ENCODE results near the gene CPO. TPM values are rescaled to one million over a fixed set of nuclear protein-coding genes. Genes with fewer than 3 reads are reported as not detected.

CPO gene
- total RNA-seq, 4 donors from 2014 or later, result 0.39 to 2.2 (median 0.63) TPM; not detected in 1

GRCh38 chr2:206996556-206997065 is 57.3 kb downstream of the CPO start:
- TF ChIP-seq POLR2A (IDR thresholded peaks at IDR 0.05) (no peak), CTCF (IDR thresholded peaks at IDR 0.05) (no peak), EP300 (IDR thresholded peaks at IDR 0.05) (no peak)
- Histone ChIP-seq H3K9me3 (peaks cover 0 to 26% (median 3%) of the 10 kb centered on the region in 4 donors), H3K36me3 (no peaks in the 10 kb centered on the region), H3K27ac (no peak overlapping the region), H3K27me3 (no peaks in the 10 kb centered on the region), H3K4me1 (no peaks in the 10 kb centered on the region), H3K4me3 (no peak overlapping the region)
- DNase-seq (ENCODE audit: low spot score in 2 of 2), result no peak

GRCh38 chr2:207008105-207008990 is 69.0 kb downstream of the CPO start:
- no peaks in the 10 kb centered on the region for H3K27me3 ChIP-seq
- no peaks in the 10 kb centered on the region for H3K36me3 ChIP-seq
- TF ChIP-seq EP300 (IDR thresholded peaks at IDR 0.05), result no peak
- peak in 2 of 5 experiments; percentile 13 to 29 for TF ChIP-seq CTCF (IDR thresholded peaks at IDR 0.05)
- TF ChIP-seq POLR2A (IDR thresholded peaks at IDR 0.05), result no peak
- DNase-seq (ENCODE audit: low spot score in 2 of 2), result no peak
- H3K4me1 ChIP-seq, result peaks cover 0 to 4% (median 0%) of the 10 kb centered on the region in 4 donors
- peak overlapping the region in 1 of 4 donors; percentile 64 for H3K27ac ChIP-seq
- 24 to 42% methylated on average over 1 of the region's 1 CpG for WGBS, 2 donors
- no peak overlapping the region for H3K4me3 ChIP-seq
- H3K9me3 ChIP-seq, result no peaks in the 10 kb centered on the region

- 48 to 96% methylated on average over 1 of the region's 1 CpG for WGBS, 2 donors
- Histone ChIP-seq H3K27ac (no peak overlapping the region), H3K4me1 (peaks cover 0 to 12% (median 0%) of the 10 kb centered on the region in 4 donors), H3K27me3 (no peaks in the 10 kb centered on the region), H3K4me3 (no peak overlapping the region), H3K9me3 (no peaks in the 10 kb centered on the region), H3K36me3 (no peaks in the 10 kb centered on the region)
- no peak for DNase-seq (ENCODE audit: low spot score in 2 of 2)
- no peak for TF ChIP-seq CTCF (IDR thresholded peaks at IDR 0.05)
- no peak for TF ChIP-seq POLR2A (IDR thresholded peaks at IDR 0.05)
- no peak for TF ChIP-seq EP300 (IDR thresholded peaks at IDR 0.05)
Measured at GRCh38 chr2:207012461-207012860, 73.1 kb downstream of the CPO start.

- DNase-seq (ENCODE audit: low spot score in 2 of 2), result no peak
- no peak overlapping the region for H3K4me3 ChIP-seq
- 64 to 68% methylated on average over 2 of the region's 2 CpGs for WGBS, 2 donors
- H3K27ac ChIP-seq, result no peak overlapping the region
- no peaks in the 10 kb centered on the region for H3K9me3 ChIP-seq
- no peaks in the 10 kb centered on the region for H3K36me3 ChIP-seq
- no peak for TF ChIP-seq EP300 (IDR thresholded peaks at IDR 0.05)
- TF ChIP-seq POLR2A (IDR thresholded peaks at IDR 0.05), result no peak
- TF ChIP-seq CTCF (IDR thresholded peaks at IDR 0.05), result no peak
- no peaks in the 10 kb centered on the region for H3K27me3 ChIP-seq
- H3K4me1 ChIP-seq, result peaks cover 0 to 8% (median 0%) of the 10 kb centered on the region in 4 donors
Measured at GRCh38 chr2:207014424-207014823, 75.1 kb downstream of the CPO start.

- TF ChIP-seq POLR2A (IDR thresholded peaks at IDR 0.05) (no peak), EP300 (IDR thresholded peaks at IDR 0.05) (no peak), CTCF (IDR thresholded peaks at IDR 0.05) (no peak)
- Histone ChIP-seq H3K4me3 (no peak overlapping the region), H3K4me1 (peaks cover 0 to 8% (median 0%) of the 10 kb centered on the region in 4 donors), H3K27ac (no peak overlapping the region), H3K9me3 (no peaks in the 10 kb centered on the region), H3K27me3 (no peaks in the 10 kb centered on the region), H3K36me3 (no peaks in the 10 kb centered on the region)
- 21 to 24% methylated on average over 3 of the region's 3 CpGs for WGBS, 2 donors
- DNase-seq (ENCODE audit: low spot score in 2 of 2), result no peak
Measured at GRCh38 chr2:207015901-207016300, 76.6 kb downstream of the CPO start.

Data from tibial nerve (tissue), 4 donors.